ENCODE measurements around the gene HLF.

Gene HLF

DNA sequence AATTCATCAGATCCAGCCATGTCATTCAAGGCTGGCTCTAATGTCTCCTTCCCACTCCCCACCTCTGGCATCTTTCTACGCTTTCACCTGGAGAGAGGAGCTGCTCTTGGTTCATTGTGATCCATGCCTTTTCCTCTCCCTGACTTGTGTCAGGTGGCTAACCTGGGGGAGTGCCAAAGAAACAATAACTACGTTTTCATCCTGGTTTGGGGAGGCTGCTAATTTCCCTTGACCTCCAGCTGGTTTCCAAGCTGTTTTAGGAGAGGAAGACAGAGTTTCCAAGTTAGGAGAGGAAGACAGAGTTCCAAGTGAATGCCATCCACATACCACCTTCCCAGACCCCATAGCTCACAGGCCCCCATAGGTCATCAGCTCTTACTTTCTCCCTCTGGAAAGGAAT is 40.0 kb upstream of the HLF start:
- H3K4me1 ChIP-seq (ENCODE audit: low read length): no peaks in the 10 kb centered on the region
- no peaks in the 10 kb centered on the region for H3K36me3 ChIP-seq (replicated peaks; ENCODE audit: insufficient read depth, low read length)
- no peak overlapping the region for H3K9ac ChIP-seq (ENCODE audit: low read length)
- H3K9me2 ChIP-seq (replicated peaks; ENCODE audit: insufficient read depth, low read length): no peaks in the 10 kb centered on the region
- no peak for TF ChIP-seq EZH2phosphoT487 (IDR thresholded peaks at IDR 0.05; ENCODE audit: low read length)
- no peak for TF ChIP-seq EZH2 (optimal IDR thresholded peaks at IDR 0.05; ENCODE audit: low read depth, low read length)
- TF ChIP-seq, protein P1, sequence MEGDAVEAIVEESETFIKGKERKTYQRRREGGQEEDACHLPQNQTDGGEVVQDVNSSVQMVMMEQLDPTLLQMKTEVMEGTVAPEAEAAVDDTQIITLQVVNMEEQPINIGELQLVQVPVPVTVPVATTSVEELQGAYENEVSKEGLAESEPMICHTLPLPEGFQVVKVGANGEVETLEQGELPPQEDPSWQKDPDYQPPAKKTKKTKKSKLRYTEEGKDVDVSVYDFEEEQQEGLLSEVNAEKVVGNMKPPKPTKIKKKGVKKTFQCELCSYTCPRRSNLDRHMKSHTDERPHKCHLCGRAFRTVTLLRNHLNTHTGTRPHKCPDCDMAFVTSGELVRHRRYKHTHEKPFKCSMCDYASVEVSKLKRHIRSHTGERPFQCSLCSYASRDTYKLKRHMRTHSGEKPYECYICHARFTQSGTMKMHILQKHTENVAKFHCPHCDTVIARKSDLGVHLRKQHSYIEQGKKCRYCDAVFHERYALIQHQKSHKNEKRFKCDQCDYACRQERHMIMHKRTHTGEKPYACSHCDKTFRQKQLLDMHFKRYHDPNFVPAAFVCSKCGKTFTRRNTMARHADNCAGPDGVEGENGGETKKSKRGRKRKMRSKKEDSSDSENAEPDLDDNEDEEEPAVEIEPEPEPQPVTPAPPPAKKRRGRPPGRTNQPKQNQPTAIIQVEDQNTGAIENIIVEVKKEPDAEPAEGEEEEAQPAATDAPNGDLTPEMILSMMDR (IDR thresholded peaks at IDR 0.05; ENCODE audit: low read length): no peak
- no peak overlapping the region for H3K27ac ChIP-seq (ENCODE audit: low read length)
- H4K20me1 ChIP-seq (ENCODE audit: insufficient read depth, low read length): no peaks in the 10 kb centered on the region
- no peak overlapping the region for H2AFZ ChIP-seq (ENCODE audit: low read length)
- no peak for DNase-seq
- H3K9me3 ChIP-seq (replicated peaks; ENCODE audit: insufficient read depth, low read length): no peaks in the 10 kb centered on the region
- H3K27me3 ChIP-seq (replicated peaks; ENCODE audit: insufficient read depth, low read length): no peaks in the 10 kb centered on the region
- H3K4me3 ChIP-seq (ENCODE audit: low read length): no peak overlapping the region
- no peak overlapping the region for H3K4me2 ChIP-seq (ENCODE audit: low read depth, low read length)
- no peaks in the 10 kb centered on the region for H3K79me2 ChIP-seq (ENCODE audit: low read length)
- no peaks in the 10 kb centered on the region for H3F3A ChIP-seq (ENCODE audit: insufficient read depth, low read length)

DNA sequence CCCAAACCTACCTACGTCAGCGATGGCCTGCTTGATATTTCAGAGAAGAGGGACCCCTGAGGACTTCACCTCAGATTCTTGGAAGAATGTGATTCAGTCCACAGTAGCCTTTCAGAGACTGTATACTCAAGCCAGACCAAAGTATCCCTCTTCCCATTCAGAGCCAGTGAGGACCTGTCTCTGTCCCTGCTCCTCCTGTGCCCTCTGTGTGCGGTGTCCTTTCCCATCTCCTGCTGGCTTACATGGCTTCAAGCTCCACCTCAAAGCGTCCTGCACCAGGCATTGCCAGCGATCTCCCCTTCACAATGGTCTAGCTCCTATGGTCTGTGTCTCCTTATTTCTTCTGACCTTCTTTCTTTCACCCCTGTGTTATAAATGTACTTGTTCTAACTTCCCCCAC is 39.5 kb upstream of the HLF start:
- DNase-seq: no peak
- Histone ChIP-seq H3K4me2 (ENCODE audit: low read depth, low read length) (no peak overlapping the region), H3K36me3 (replicated peaks; ENCODE audit: insufficient read depth, low read length) (no peaks in the 10 kb centered on the region), H3K9ac (ENCODE audit: low read length) (no peak overlapping the region), H3K9me2 (replicated peaks; ENCODE audit: insufficient read depth, low read length) (no peaks in the 10 kb centered on the region), H3F3A (ENCODE audit: insufficient read depth, low read length) (no peaks in the 10 kb centered on the region), H3K9me3 (replicated peaks; ENCODE audit: insufficient read depth, low read length) (no peaks in the 10 kb centered on the region), H2AFZ (ENCODE audit: low read length) (no peak overlapping the region), H3K79me2 (ENCODE audit: low read length) (no peaks in the 10 kb centered on the region), H4K20me1 (ENCODE audit: insufficient read depth, low read length) (no peaks in the 10 kb centered on the region), H3K27me3 (replicated peaks; ENCODE audit: insufficient read depth, low read length) (no peaks in the 10 kb centered on the region), H3K4me3 (ENCODE audit: low read length) (no peak overlapping the region), H3K27ac (ENCODE audit: low read length) (no peak overlapping the region), H3K4me1 (ENCODE audit: low read length) (no peaks in the 10 kb centered on the region)
- TF ChIP-seq EZH2 (optimal IDR thresholded peaks at IDR 0.05; ENCODE audit: low read depth, low read length) (no peak), EZH2phosphoT487 (IDR thresholded peaks at IDR 0.05; ENCODE audit: low read length) (no peak)
- TF ChIP-seq, protein P1 (IDR thresholded peaks at IDR 0.05; ENCODE audit: low read length): no peak

DNA sequence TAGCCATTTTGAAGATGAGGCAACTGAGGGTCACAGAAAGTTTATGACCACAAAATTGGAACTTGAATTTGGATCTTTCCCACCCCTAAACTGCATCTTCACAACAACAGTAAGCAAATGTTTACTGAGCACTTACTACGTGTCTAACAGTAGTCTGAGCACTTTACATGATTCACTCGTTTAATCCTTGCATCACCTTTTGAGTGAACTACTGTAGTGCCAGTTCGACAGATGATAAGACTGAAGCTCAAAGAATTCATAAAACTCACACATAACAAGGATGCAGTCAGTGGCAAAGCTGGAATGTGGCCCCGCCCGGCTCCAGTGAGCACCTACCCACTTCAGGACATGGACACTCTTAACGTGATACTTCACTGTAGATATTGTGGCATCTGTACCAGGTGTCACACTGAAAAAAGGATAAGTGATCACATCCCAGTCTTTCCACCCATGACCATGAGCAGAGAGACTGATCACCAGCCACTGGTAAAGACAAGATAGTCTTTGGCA is 36.0 kb upstream of the HLF start:
- TF ChIP-seq EZH2 (optimal IDR thresholded peaks at IDR 0.05; ENCODE audit: low read depth, low read length): no peak
- TF ChIP-seq EZH2phosphoT487 (IDR thresholded peaks at IDR 0.05; ENCODE audit: low read length): no peak
- TF ChIP-seq, protein P1 (IDR thresholded peaks at IDR 0.05; ENCODE audit: low read length): no peak
- H4K20me1 ChIP-seq (ENCODE audit: insufficient read depth, low read length): no peaks in the 10 kb centered on the region
- H3K4me1 ChIP-seq (ENCODE audit: low read length): no peaks in the 10 kb centered on the region
- H3K36me3 ChIP-seq (replicated peaks; ENCODE audit: insufficient read depth, low read length): no peaks in the 10 kb centered on the region
- no peaks in the 10 kb centered on the region for H3F3A ChIP-seq (ENCODE audit: insufficient read depth, low read length)
- H3K4me3 ChIP-seq (ENCODE audit: low read length): no peak overlapping the region
- H3K9ac ChIP-seq (ENCODE audit: low read length): no peak overlapping the region
- H3K9me3 ChIP-seq (replicated peaks; ENCODE audit: insufficient read depth, low read length): no peaks in the 10 kb centered on the region
- DNase-seq: no peak
- no peaks in the 10 kb centered on the region for H3K79me2 ChIP-seq (ENCODE audit: low read length)
- no peak overlapping the region for H2AFZ ChIP-seq (ENCODE audit: low read length)
- no peak overlapping the region for H3K27ac ChIP-seq (ENCODE audit: low read length)
- H3K9me2 ChIP-seq (replicated peaks; ENCODE audit: insufficient read depth, low read length): no peaks in the 10 kb centered on the region
- H3K4me2 ChIP-seq (ENCODE audit: low read depth, low read length): no peak overlapping the region
- H3K27me3 ChIP-seq (replicated peaks; ENCODE audit: insufficient read depth, low read length): no peaks in the 10 kb centered on the region

Data from MM.1S (cell line).